Measurements from ENCODE around the gene ZNF415.
"Not testable (repeated sequence)": the region's sequence is repeated elsewhere in the genome, so short reads cannot be mapped to it uniquely, and the experiment has no call there.

Gene ZNF415

GRCh38 chr19:53102206-53102755 lies 30.4 kb downstream of the ZNF415 start:
- FAIRE-seq, result no peak

GRCh38 chr19:53101518-53101917 lies 31.2 kb downstream of the ZNF415 start:
- no peak for FAIRE-seq

GRCh38 chr19:53098570-53098969 lies 34.1 kb downstream of the ZNF415 start:
- not testable (repeated sequence) for FAIRE-seq

GRCh38 chr19:53096982-53097690 lies 35.6 kb downstream of the ZNF415 start:
- not testable (repeated sequence) for FAIRE-seq

GRCh38 chr19:53096579-53096978 lies 36.1 kb downstream of the ZNF415 start:
- not testable (repeated sequence) for FAIRE-seq

- FAIRE-seq, result no peak
These were observed 37.7 kb downstream of the ZNF415 start for GRCh38 chr19:53094754-53095575.

- no peak for FAIRE-seq
These were observed 40.0 kb downstream of the ZNF415 start for GRCh38 chr19:53092723-53093122.

- no peak for FAIRE-seq
These were observed 41.1 kb downstream of the ZNF415 start for GRCh38 chr19:53091413-53092254.

- no peak for FAIRE-seq
These were observed 44.6 kb downstream of the ZNF415 start for GRCh38 chr19:53088091-53088490.

GRCh38 chr19:53086949-53087348 lies 45.8 kb downstream of the ZNF415 start:
- no peak for FAIRE-seq

GRCh38 chr19:53085496-53085895 lies 47.2 kb downstream of the ZNF415 start:
- FAIRE-seq, result no peak

- FAIRE-seq, result no peak
These were observed 49.8 kb downstream of the ZNF415 start for GRCh38 chr19:53082929-53083328.

GRCh38 chr19:53079313-53079924 lies 53.3 kb downstream of the ZNF415 start:
- FAIRE-seq, result no peak

- no peak for FAIRE-seq
These were observed 54.0 kb downstream of the ZNF415 start for GRCh38 chr19:53078668-53079067.

GRCh38 chr19:53076984-53077383 lies 55.7 kb downstream of the ZNF415 start:
- FAIRE-seq, result no peak

GRCh38 chr19:53068834-53069233 lies 63.9 kb downstream of the ZNF415 start:
- no peak for FAIRE-seq

GRCh38 chr19:53068199-53068598 lies 64.5 kb downstream of the ZNF415 start:
- no peak for FAIRE-seq

GRCh38 chr19:53057904-53058580 lies 74.7 kb downstream of the ZNF415 start:
- FAIRE-seq, result no peak

All from TTC549 (cell line).